Prostate gland (tissue), 2 donors: ENCODE measurements around the gene SIM2.
A peak's percentile ranks its signal among the peaks of the same experiment; 100 is the strongest.

Source experiments
- CTCF ChIP-seq, 4 experiments: fragments of 200-600 bp in 2 of 4; fragments of 450-650 bp in 2 of 4; sonication (generic) in 2 of 4; IDR thresholded peaks; 1 replicate in 3 of 4; 2 replicates in 1 of 4; pipeline ENCODE4 v1.5.1; 2016 to 2019; ENCODE audit warnings: antibody characterized with exemption in 4 of 4, mild to moderate bottlenecking in 2 of 4, moderate library complexity in 2 of 4
- POLR2A ChIP-seq: fragments of 450-650 bp; IDR thresholded peaks from one replicate; pipeline ENCODE4 v1.6.1; 2016; ENCODE audit warnings: antibody characterized with exemption, mild to moderate bottlenecking
- POLR2AphosphoS5 ChIP-seq: sonication (generic); formaldehyde crosslinking; IDR thresholded peaks from one replicate; pipeline ENCODE4 v1.6.1; 2017; ENCODE audit warnings: antibody characterized with exemption

DNA sequence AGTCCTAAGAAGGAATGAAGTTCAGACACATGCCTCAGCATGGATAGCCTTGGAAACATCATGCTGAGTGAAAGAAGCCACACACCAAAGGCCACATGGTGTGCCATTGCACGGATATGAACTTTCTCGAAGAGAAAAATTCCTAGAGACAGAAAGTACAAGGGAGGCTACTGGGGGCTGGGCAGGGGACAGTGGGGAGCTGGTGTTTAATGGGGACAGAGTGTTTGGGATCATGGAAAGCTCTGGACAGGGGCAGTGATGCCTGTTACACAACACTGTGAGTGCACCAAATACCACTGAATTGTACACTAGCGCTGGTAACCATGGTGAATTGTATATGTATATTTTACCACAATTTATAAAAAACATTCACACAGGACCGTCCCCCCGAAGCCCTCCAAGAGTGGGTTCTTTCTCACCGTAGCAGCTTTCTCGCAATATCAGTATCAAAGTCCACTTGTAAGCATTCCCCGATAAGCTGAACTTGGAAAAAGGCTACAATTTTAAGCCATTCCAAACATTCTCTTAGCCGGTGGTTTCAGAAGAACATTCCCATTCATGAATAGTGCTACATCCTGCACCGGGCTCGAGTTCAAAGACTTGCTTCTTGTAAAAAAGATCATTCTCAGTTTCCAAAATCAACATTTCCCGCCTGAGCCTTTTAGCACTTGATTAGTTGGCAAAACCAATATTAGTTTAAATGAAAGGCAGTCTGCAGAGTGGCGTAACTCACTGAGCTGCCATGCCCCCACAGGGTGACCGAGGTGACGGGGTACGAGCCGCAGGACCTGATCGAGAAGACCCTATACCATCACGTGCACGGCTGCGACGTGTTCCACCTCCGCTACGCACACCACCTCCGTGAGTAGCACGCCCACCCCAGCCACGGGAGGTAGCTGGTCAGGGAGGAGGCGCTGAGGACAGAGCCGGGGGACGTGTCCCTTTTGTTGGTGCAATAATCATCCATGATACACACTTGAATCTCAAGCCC, 31.7 kb downstream of the SIM2 start:
- no peak for TF ChIP-seq CTCF (IDR thresholded peaks at IDR 0.05)
- peak; percentile 58 for TF ChIP-seq POLR2AphosphoS5
- TF ChIP-seq POLR2A, result no peak
